ENCODE measurements around the gene PANX3.
"Not testable (repeated sequence)": the region's sequence is repeated elsewhere in the genome, so short reads cannot be mapped to it uniquely, and the experiment has no call there.

Gene PANX3, protein sequence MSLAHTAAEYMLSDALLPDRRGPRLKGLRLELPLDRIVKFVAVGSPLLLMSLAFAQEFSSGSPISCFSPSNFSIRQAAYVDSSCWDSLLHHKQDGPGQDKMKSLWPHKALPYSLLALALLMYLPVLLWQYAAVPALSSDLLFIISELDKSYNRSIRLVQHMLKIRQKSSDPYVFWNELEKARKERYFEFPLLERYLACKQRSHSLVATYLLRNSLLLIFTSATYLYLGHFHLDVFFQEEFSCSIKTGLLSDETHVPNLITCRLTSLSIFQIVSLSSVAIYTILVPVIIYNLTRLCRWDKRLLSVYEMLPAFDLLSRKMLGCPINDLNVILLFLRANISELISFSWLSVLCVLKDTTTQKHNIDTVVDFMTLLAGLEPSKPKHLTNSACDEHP

DNA sequence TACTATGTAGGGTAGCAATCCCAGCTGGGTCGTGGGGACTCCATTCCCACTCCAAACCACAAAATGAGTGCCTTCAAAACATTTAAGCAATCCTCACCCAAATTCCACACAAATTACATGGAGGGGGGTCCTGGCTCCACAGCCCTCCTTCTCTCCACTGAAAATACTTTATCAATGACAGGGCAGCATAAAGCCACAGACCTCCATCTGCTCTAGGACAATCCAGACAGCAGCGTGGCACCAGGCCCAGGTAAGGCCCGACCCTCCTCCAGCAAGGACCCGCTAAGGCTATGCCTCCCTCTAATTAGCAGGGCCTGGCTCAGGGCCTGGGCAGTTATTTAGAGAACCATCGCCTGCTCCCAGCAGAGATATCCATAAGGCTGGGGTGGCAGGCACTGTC, at the start of gene PANX3:
Gene PANX3 (plus strand): TSS at position 365 of the 400 bp plus-strand sequence. CDS start 129 bp downstream, outside the sequence.
- DNase-seq (ENCODE audit: low read depth), result no peak

DNA sequence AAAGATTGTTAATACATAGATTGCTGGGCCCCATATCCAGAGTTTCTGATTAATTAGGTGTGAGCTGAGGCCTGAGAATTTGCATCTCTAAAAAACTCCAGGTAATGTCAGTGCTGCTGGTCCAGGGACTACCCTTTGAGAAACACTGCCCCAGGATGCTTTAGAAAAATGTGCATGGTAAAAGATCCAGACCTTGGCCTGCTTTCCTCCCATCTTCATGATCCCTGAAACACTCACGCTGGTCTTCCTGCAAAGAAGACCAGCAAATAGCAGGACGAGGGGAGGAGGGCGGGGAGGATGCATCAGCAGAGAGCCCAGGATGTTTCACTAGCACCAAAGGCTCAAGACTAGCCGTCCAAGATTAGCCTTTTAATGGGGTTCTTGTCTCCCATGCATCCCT, 41.5 kb upstream of the PANX3 start, which contains the start of gene OR8A1:
Gene OR8A1 (plus strand): TSS at position 301 of the 400 bp plus-strand sequence. CDS start 123 bp downstream, outside the sequence.
- DNase-seq (ENCODE audit: low read depth), result no peak

DNA sequence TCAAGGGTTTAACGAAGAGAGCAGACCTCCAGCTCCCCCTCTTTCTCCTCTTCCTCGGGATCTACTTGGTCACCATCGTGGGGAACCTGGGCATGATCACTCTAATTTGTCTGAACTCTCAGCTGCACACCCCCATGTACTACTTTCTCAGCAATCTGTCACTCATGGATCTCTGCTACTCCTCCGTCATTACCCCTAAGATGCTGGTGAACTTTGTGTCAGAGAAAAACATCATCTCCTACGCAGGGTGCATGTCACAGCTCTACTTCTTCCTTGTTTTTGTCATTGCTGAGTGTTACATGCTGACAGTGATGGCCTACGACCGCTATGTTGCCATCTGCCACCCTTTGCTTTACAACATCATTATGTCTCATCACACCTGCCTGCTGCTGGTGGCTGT, 41.1 kb upstream of the PANX3 start:
- DNase-seq (ENCODE audit: low read depth), result no peak

DNA sequence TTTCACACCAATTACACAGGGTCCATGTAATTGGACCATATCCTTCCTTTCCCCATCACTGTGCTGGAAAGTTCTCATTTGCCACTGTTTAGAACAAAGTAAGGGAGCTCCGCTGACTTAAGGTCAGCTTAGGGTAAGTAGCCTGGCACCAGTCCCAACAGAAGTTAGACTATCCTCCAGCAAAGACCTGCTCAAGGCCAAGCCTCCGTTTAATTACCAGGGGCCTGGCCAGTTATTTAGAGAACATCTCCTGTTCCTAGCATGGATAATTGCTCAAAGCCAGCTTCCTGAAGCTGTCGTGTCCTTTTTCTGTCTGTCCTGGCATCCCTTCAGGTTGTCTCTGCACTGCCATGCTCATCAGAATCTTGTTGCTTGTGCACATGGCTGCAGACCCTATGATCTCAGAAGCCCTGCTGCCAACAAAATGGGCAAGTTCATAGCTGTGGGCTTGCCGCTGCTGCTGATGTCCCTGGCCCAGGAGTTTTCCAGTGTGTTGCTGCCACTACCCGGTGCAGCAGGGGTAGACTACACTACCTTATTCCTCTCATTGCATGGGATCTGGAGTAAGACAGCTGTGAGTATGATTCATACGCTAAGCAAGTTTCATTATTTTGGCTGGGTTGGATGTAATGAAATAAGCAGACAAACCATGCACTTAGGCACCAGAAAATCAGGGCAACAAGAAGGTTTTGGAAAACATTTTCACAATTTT, 33.4 kb upstream of the PANX3 start:
- DNase-seq (ENCODE audit: low read depth), result no peak

DNA sequence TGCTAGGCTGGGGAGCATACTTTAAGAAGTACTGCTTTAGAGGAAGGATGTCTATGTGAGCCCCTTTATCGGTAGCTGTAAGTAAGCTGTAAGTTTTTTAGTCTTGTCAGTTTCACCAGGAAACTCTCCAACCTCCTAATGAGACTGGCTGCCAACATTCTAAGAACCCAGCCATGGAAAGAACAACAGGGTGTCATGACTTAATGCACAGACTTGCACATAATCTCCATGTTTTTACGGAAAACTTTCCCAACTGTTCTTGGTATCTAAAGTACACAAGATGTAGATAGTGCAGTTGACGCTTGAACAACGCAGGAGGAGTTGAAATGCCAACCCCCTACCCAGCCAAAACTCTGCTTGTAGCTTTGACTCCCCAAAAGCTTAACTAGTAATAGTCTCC, 32.5 kb upstream of the PANX3 start:
- no peak for DNase-seq (ENCODE audit: low read depth)

DNA sequence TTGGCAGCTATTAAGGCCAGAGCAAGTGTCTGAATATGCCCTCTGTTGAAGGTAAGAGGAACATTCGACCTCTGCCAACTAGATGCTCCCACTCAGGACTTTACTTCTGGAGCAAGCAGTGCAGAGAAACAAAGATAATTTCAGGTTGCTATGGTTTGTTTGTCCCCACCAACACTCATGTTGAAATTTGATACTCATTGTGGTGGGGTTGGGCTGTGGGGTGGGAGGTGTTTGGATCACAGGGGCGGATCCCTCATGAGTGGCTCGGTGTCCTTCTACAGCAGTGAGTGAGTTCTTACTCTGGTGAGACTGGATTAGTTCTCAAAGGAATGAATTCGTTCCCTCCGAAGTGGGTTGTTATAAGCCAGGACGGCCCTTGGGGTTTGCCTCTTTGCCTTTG, 29.4 kb upstream of the PANX3 start:
- DNase-seq (ENCODE audit: low read depth), result no peak

DNA sequence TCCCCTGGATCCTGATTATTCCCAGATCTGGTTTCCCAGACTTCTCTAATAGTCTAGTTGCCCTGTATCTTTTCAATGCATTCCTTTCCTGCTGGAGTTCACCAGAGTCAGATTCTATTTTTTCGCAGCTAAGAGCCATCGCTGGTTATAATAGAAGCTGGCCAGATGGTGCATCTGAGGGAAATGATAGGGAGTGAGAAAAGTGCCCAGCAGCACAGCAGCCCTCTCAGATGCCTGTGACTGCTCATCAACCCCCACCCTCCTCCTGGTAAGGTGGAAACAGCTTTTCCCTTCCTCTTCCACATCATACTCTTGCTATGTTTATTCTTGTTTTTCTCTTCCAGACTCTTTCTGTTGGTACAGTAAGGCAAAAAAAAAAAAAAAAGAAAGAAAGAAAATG, 28.7 kb upstream of the PANX3 start:
- DNase-seq (ENCODE audit: low read depth), result no peak

DNA sequence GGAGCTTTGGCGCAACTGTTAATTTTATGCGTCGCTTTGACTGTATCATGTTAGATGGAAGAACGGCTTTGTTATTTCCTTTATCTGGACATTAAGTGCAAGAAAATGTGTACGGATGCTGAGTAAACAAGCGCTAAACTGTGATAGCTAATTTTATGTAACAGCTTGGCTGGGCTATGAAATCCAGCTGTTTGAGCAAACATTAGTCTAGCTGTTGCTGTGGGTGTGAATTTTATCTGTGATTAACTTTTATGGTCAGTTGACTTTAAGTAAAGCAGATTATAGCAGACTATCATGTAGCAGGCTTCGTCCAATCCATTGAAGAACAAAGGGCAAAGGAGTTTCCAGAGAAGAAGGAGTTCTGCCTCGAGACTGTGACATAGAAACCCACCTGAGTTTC, 27.4 kb upstream of the PANX3 start:
- no peak for DNase-seq (ENCODE audit: low read depth)

DNA sequence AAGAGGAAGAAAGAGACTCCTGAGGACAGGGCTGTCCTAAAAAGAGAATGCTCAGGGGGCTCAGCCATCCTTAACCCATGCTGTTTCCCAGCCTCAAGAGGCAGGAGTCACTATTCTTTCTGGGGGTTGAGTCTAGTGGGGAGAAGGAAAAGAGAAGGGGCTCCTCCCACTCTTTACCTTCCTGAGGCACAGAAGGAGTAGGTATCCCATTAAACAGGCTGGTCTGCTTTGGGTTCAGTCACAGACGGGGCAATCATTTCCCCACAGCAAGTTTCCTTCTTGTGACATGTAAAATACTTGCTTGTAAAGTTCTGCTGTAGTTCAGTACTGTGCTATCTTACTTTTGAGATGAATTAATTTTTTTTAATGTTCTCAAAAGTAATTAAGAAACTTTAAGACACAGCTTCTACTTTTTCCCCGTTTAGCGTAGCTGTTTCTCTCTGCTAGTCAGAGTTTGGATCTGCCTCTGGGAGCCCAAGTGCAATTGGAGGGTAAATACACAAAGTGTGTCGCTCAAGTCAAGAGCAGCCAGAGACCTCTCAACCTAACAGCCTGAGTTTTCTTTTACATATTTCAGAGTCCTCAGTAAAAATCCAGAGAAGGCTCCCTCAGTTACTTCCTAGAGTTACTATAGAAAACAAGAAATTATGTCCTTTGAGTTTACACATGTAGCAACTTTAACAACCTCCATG, 26.4 kb upstream of the PANX3 start:
- DNase-seq (ENCODE audit: low read depth), result no peak

DNA sequence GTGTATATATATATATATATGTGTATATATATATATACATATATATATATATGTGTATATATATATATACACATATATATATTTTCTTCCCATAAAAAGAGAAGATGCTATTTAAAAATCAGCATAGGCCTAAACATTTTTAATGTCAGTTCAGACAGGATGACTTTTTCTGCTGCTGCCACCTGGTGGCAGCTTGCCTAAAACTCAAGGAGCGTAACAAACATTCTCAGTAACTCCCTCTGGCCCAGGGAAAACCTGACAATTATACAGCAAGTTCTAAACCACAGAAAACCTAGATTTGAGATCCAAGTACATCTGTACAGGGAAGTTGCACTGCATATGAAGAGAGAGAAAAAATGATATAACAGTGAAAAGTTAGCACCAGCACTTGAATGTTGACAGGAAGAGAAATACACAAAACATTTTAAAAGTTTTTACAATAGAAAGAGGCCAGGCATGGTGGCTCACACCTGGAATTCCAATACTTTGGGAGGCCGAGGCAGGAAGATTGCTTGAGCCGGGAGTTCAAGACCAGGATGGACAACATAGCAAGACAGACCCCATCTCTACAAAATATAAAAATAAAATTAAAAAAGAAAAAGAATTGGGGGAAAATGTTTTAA, 24.9 kb upstream of the PANX3 start:
- DNase-seq (ENCODE audit: low read depth), result peak; percentile 39

DNA sequence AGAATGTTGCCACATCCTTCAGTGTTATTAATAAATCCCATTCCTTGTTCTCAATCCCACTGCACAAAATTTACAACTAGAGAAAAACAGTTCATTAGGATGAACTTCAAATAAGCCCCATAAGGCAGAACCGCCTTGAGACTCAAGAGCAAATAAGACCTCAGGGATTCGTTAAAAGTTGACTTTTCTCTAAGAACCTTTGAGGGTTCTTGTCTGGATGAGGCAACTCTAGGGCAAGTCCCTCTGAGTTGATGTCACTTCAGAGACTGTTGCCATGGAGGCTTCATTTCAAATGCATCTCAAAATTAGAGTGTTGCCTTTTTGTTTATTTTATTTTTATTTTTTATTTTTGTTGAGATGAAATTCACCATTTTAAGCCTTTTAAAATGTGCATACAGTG, 19.8 kb upstream of the PANX3 start:
- no peak for DNase-seq (ENCODE audit: low read depth)

DNA sequence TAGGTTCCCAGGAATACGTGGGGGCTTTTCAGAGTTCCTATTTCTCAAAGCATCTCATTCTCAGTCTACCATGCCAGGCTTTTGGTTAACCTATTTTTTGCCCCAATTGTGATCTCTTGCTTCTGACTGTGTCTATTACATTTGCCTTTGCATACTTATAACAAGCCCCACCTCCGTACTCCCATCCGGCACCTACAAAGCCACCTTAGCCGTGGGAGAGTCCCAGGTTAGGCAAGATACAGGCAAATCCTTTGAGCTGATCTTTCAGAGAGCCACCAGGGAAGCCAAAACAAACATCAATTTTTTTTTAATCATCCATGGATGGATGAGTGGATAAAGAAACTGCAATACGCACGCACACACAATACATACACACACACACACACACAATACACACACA, 18.6 kb upstream of the PANX3 start:
- no peak for DNase-seq (ENCODE audit: low read depth)

DNA sequence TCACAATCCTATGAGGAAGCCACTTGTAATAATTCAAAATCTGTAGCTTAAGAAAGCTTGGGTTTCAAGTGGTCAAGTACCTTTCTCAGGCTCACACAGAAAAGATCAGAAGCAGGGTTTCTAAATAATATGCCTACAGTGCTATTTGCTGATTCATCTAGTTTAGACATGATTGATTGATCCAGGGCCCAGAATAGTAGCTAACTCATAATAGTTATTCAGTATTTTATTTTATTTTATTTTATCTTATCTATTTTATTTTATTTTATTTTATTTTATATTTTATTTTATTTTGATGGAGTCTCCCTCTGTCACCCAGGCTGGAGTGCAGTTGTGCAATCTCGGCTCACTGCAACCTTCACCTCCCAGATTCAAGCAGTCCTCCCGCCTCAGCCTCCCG, 15.9 kb upstream of the PANX3 start:
- DNase-seq (ENCODE audit: low read depth), result no peak

DNA sequence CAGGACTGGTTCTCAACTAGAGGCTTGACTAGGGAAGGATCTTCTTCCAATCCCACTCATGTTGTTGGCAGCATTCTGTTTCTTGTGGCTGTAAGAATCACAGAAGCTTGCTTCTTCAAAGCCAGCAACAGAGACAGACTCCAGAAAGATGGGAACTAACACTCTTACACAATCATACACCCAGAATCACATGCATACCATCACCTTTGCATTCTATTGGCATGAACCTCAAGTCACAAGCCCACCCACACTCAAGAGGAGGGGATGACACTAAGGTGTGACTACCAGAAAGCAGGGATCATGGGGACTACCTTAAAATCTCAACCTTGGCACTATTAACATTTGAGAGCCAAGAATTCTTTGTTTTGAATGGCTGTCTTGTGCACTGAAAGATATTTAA, 13.6 kb upstream of the PANX3 start:
- no peak for DNase-seq (ENCODE audit: low read depth)

DNA sequence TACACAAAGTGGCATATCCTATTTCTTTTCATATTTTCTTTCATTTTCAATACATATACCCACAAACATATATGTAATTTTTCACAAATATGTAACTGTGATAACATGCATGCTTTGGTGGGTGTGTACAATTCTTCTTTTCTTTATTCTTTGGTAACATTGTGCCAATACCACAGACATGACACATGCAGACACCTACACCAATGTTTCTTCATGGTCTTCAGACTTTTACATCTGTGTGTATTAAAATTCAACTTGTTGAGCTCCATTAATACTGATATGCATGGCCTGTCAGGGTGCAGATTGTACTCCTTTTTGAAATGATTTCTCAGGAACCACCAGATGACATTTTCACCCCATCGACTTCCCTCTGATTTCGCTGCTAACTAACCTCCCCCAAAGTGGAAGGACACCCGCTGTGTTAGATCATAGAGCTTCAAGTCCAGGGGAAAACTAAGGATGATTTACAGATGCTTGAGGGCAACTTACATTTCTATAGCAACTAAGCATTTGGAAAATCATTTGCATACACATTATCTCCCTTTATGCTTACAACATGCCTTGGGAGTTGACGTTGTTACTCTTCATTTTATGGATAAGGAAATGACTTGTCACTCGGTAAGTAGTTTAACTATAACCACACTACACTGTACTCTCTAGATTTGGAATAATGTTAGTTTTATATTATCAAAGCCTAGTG, 10.5 kb upstream of the PANX3 start:
- no peak for DNase-seq (ENCODE audit: low read depth)

DNA sequence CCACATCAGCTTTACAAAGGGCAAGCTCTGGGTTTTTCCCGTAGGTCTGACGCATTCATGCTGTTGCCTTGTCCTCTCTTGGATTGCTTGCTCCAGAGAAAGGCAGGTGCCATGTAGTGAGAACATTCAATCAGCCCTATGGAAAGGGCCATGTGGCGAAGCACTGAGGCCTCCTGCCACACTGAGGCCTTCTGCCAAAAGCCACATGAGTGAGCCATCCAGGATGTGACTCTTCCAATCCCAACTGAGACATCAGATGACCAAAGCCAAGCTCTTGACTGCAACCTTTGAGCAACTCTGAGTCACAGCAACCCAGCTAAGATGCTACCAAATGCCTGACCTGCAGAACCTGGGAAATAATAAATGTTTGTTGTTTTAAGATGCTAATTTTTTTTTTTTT, 9.0 kb upstream of the PANX3 start:
- no peak for DNase-seq (ENCODE audit: low read depth)

DNA sequence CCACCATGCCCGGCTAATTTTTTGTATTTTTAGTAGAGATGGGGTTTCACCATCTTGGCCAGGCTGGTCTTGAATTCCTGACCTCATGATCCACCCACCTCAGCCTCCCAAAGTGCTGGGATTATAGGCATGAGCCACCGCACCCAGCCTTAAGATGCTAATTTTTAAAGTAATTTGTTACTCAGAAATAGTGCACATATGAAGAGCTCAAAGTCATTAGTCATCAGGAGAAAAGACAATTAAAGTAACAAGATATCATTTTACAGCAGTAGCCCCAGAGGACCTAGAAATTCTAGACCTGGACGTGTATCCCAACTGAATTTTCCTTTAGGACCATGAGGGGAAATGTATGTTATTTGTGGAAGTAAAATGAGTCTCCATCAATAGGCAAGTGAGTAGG, 8.5 kb upstream of the PANX3 start:
- not testable (repeated sequence) for DNase-seq (ENCODE audit: low read depth)

DNA sequence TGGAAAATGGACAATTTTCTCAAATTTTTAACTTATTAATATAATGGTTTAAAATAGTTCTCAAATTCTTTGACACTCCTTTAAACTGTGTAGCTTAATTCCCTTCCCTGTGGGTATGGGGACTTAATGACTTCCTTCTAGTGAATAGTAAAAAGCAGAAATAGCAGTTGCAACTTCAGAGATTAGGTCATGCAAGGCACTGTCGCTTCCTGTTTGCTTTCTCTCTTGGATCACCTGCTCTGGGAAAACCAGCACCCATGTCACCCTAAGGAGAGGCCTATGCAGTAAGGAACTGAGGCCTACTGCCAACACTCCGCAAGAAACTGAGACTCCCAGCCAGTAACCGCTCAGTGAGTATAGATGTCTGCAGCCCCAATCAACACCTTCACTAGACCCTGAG, 5.5 kb upstream of the PANX3 start:
- DNase-seq (ENCODE audit: low read depth), result no peak

DNA sequence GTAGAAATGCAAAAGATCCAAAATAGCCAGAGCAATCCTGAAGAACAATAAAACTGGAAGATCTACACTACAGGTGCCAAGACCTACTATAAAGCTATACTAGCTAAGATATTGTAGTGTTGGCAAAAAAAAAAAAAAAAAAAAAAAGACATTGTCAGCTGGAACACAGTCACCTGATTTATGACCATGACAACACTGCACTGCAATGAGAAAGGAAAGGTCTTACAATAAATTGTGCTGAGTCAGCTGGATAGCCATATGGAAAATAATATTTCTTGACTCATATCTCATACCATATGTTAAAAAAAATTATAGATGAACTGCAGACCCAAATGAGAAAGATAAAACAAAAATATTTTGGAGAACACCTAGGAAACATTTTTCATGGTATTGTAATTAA, 3.1 kb upstream of the PANX3 start:
- no peak for DNase-seq (ENCODE audit: low read depth)

DNA sequence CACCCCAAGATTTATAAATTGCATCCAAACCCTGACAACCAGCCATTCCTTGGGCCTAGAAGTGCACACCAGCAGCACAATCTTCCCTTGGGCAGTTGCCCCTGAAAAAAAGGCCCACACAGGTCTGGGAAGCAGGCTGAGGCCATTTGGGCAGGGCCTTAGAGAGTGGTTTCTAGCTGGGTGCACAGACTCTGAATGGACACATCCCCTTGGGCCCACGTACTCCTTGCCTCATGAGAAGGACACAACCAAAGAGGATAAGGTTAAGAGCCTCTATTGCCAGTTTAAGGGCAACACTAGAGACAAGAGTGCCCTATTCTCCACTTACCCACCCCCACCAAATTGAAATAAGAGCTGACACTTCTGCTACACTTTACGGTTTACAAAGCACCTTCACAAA, 933 bp upstream of the PANX3 start:
- DNase-seq (ENCODE audit: low read depth), result no peak

DNA sequence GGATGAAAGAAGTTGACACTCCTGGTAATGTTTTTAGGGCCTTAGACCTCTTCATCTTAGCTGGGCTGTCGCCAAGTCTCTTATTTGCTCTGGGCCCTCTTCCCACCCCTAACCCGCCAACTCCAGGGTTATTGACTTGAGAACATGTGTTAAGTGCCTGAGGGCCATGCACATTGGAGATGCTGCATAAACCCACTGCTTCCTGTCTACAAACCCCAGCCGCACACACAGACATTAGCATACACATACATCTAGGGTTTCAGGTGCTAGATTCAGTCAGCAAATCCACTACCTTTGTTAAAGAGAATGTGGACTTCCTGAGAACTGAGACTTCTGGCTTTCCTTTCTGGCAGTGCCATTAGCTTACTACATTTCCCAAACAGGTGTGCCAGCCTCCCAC, 817 bp downstream of the PANX3 start:
- no peak for DNase-seq (ENCODE audit: low read depth)
